Right lobe of liver (tissue), 6 donors: ENCODE results near the gene RNF111. TPM values are rescaled to one million over a fixed set of nuclear protein-coding genes. Genes with fewer than 3 reads are reported as not detected.

Experiments
- ATAC-seq, 4 donors: fragments of 200-7000 bp; cut with Tn5 transposase; one replicate each; pipeline ENCODE4 v1.9.1; 2020; ENCODE audit warnings: mild to moderate bottlenecking in 4 of 4, moderate library complexity in 4 of 4
- DNase-seq, 3 donors: peaks; one replicate each; pipeline ENCODE4 v3.0.0-alpha.2; 2020
- H3K27ac ChIP-seq, 3 donors: fragments of 200-600 bp; one replicate each; pipeline ENCODE4 v1.8.0; 2022
- H3K27me3 ChIP-seq, 2 donors: fragments of 200-600 bp; one replicate each; pipeline ENCODE4 v1.8.0; 2022
- H3K36me3 ChIP-seq, 4 donors: fragments of 200-600 bp; sonication (generic) in 1 of 4; one replicate each; pipeline versions ENCODE4 v1.5.1 to v1.8.0; 2017 to 2022; ENCODE audit warnings: control low read depth in 1 of 4
- H3K4me1 ChIP-seq, 4 donors: fragments of 200-600 bp; sonication (generic) in 1 of 4; one replicate each; pipeline versions ENCODE4 v1.5.1 to v1.8.0; 2017 to 2022; ENCODE audit warnings: control low read depth in 1 of 4
- H3K4me3 ChIP-seq, 3 donors: fragments of 200-600 bp; one replicate each; pipeline ENCODE4 v1.8.0; 2022
- H3K9me3 ChIP-seq, 4 donors: fragments of 200-600 bp; sonication (generic) in 1 of 4; one replicate each; pipeline versions ENCODE4 v1.5.1 to v1.8.0; 2017 to 2022; ENCODE audit warnings: control low read depth in 1 of 4
- POLR2A ChIP-seq: fragments of 450-650 bp; IDR thresholded peaks from one replicate; pipeline ENCODE4 v1.6.1; 2017; ENCODE audit warnings: antibody characterized with exemption, mild to moderate bottlenecking
- WGBS: methylation state at CpG from one replicate; pipeline ENCODE4 v1.1.6; 2018; ENCODE audit warnings: low coverage, low lambda C conversion rate; ENCODE audit not compliant: insufficient coverage; ENCODE audit errors: missing lambda C conversion rate; 5-methylcytosine and 5-hydroxymethylcytosine counted together
- intact Hi-C, 2 donors: fragments of 100-400 bp; cut with DNase I; formaldehyde crosslinking; loops; one replicate each; pipeline versions ENCODE4 v1.11.2 to v1.14.1; 2022
- total RNA-seq, 6 experiments: library from RNA; depleted of rRNA in 2 of 6; stranded (reverse); fragments of >200 nt in 2 of 6; fragmentation: NEBNext Ultra II Directional in 3 of 6; extraction: Animal tissue kit (Norgen Biotek cat#: 25700) in 3 of 6; gene quantifications; one replicate each; pipeline versions ENCODE4 v1.1.0 to v1.2.4, GENCODE V29; 2016 to 2023
- TF ChIP-seq, protein P1 (sequence below), 4 donors: fragments of 200-600 bp in 3 of 4; fragments of 450-650 bp in 1 of 4; IDR thresholded peaks; one replicate each; pipeline versions ENCODE4 v1.5.1 to v1.8.0; 2016 to 2022; ENCODE audit warnings: antibody characterized with exemption in 4 of 4, mild to moderate bottlenecking in 2 of 4
- donor health status: DM: no; HTN: yes; CAD: no.
- donor health status: DM: no; HTN: no; CAD: no.
- donor health status: DM: no; HTN: no; CAD: no.
- donor health status: DM: no; HTN: yes; CAD: no.
- donor health status: DM: no; HTN: yes; CAD: no.

Gene RNF111
- total RNA-seq, 6 experiments from 2014 or later: 7.3 to 19.1 (median 13.4) TPM

DNA sequence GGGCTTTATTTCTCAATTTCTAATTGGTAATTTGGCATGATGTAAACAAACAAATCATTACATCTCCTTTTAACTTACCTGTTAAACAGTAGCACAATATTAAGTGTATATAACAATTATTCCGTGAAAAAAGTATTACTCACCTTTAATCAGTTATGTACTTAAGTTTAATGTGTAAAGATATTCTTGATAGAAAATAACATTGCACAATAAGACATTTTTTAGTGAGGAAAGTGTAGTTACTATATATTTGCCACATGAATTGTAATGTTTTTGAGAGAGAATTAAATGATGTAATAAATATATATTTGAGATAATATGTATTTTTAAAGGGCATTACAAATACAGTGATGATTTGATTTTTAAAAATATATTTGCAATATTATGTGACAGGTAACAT lies 106.6 kb downstream of the RNF111 start:
- Histone ChIP-seq H3K27me3 (no peaks in the 10 kb centered on the region), H3K27ac (no peak overlapping the region), H3K4me1 (no peaks in the 10 kb centered on the region), H3K4me3 (no peak overlapping the region), H3K36me3 (peaks cover 0 to 78% (median 29%) of the 10 kb centered on the region in 4 donors), H3K9me3 (no peaks in the 10 kb centered on the region)
- ATAC-seq (no peak), DNase-seq (no peak)
- 63% methylated on average over 1 of the region's 1 CpG for WGBS
- TF ChIP-seq, protein P1, sequence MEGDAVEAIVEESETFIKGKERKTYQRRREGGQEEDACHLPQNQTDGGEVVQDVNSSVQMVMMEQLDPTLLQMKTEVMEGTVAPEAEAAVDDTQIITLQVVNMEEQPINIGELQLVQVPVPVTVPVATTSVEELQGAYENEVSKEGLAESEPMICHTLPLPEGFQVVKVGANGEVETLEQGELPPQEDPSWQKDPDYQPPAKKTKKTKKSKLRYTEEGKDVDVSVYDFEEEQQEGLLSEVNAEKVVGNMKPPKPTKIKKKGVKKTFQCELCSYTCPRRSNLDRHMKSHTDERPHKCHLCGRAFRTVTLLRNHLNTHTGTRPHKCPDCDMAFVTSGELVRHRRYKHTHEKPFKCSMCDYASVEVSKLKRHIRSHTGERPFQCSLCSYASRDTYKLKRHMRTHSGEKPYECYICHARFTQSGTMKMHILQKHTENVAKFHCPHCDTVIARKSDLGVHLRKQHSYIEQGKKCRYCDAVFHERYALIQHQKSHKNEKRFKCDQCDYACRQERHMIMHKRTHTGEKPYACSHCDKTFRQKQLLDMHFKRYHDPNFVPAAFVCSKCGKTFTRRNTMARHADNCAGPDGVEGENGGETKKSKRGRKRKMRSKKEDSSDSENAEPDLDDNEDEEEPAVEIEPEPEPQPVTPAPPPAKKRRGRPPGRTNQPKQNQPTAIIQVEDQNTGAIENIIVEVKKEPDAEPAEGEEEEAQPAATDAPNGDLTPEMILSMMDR (IDR thresholded peaks at IDR 0.05): no peak
- TF ChIP-seq POLR2A: no peak
- intact Hi-C loops: no loop called here

DNA sequence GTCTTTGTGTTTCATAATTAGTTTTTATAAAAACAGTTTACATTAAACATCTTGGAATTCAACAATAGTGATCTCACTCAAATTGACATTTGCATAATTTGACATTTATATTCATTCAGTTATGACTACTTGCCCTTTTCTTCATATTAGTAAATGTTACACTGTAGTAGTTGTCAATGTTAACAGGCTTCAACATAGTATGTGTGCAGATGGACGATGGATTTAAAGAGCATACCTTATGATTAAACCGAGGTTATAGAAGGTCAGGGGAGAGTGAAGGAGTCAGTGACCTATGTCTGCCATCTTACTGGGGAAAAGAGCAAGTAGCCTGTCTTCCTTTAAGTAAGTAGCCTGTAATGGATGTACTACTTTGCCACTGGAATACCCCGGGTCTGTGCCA lies 109.0 kb downstream of the RNF111 start:
- TF ChIP-seq, protein P1 (IDR thresholded peaks at IDR 0.05): no peak
- TF ChIP-seq POLR2A: no peak
- Histone ChIP-seq H3K36me3 (peaks cover 0 to 62% (median 18%) of the 10 kb centered on the region in 4 donors), H3K27me3 (no peaks in the 10 kb centered on the region), H3K27ac (no peak overlapping the region), H3K4me3 (no peak overlapping the region), H3K9me3 (no peaks in the 10 kb centered on the region), H3K4me1 (no peaks in the 10 kb centered on the region)
- intact Hi-C loops: no loop called here
- 89% methylated on average over 3 of the region's 3 CpGs for WGBS
- DNase-seq: no peak
- no peak for ATAC-seq

DNA sequence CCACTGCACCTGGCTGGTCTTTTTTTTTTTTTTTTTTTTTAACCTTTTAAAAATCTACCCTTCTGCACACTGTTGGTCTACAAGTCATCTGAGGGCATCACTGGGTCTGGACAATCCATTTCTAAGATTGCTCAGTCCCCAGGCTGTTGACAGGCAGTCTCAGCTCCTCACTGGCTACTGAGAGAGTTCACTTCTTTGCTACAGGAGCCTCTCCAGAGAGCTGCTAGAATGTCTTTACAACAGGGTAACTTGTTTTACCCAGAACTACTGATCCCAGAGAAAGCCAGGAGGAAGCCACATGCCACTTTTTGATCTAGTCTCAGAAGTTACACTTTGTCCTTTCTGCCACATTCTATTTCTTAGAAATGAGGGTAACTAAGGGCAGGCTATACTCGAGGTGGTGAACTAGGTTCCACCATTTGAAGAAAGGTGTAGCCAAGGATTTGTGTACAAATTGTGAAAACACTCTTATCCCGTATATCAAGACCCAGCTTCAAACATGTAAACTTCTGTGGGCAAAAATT lies 111.8 kb downstream of the RNF111 start:
- Histone ChIP-seq H3K4me3 (no peak overlapping the region), H3K4me1 (no peaks in the 10 kb centered on the region), H3K27me3 (no peaks in the 10 kb centered on the region), H3K27ac (no peak overlapping the region), H3K9me3 (no peaks in the 10 kb centered on the region), H3K36me3 (peaks cover 0 to 35% (median 11%) of the 10 kb centered on the region in 4 donors)
- DNase-seq (no peak), ATAC-seq (no peak)
- WGBS: 56% methylated on average over 2 of the region's 2 CpGs
- TF ChIP-seq, protein P1 (IDR thresholded peaks at IDR 0.05): no peak
- no peak for TF ChIP-seq POLR2A
- intact Hi-C loops: no loop called here

DNA sequence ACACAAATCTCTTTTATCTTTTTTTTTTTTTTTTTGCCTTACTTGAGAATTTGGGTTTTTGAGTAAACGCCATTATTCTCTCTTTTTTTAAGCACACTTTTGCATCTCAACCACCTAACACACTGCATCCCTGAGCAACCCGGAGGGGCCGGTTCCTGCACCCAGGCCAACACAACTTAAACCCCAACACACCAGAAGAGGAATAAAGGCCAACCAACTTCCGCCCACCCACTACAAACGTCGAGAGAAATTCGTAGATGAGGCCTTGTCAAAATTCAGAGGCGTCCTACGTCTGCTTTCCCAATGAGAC lies 117.1 kb downstream of the RNF111 start:
- no peaks in the 10 kb centered on the region for H3K27me3 ChIP-seq
- peaks cover 0 to 4% (median 0%) of the 10 kb centered on the region in 4 donors for H3K36me3 ChIP-seq
- H3K4me3 ChIP-seq: peak overlapping the region; percentile 42 to 65 (median 58)
- DNase-seq (no peak), ATAC-seq (peak in 1 of 4 donors; percentile 36)
- TF ChIP-seq, protein P1 (IDR thresholded peaks at IDR 0.05): no peak
- TF ChIP-seq POLR2A: no peak
- no peaks in the 10 kb centered on the region for H3K9me3 ChIP-seq
- no peaks in the 10 kb centered on the region for H3K4me1 ChIP-seq
- 5% methylated on average over 9 of the region's 9 CpGs for WGBS
- intact Hi-C loops: no loop called here
- H3K27ac ChIP-seq: no peak overlapping the region
